Measurements from ENCODE around the gene GBP5.

DNA sequence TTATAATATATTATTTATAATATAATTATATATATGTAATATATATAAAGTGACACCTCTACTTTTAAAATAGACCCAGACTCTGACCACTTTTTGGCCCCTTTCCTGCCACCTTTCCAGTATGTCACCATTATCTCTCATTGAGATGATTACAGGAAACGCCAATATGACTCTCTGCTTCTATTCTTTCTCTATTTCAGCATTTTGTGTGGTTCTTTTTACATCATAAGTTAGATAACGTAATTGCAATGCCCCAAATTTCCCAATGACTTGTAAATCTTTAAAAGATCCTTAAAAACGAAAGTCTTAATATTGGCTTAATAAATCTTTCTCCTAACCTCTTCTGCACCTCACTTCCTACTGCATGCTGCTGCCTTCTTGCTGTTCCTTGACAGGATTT is 8.1 kb upstream of the GBP5 start:
- no peak for TF ChIP-seq HNF4G (IDR thresholded peaks at IDR 0.05)
- TF ChIP-seq, protein P1, sequence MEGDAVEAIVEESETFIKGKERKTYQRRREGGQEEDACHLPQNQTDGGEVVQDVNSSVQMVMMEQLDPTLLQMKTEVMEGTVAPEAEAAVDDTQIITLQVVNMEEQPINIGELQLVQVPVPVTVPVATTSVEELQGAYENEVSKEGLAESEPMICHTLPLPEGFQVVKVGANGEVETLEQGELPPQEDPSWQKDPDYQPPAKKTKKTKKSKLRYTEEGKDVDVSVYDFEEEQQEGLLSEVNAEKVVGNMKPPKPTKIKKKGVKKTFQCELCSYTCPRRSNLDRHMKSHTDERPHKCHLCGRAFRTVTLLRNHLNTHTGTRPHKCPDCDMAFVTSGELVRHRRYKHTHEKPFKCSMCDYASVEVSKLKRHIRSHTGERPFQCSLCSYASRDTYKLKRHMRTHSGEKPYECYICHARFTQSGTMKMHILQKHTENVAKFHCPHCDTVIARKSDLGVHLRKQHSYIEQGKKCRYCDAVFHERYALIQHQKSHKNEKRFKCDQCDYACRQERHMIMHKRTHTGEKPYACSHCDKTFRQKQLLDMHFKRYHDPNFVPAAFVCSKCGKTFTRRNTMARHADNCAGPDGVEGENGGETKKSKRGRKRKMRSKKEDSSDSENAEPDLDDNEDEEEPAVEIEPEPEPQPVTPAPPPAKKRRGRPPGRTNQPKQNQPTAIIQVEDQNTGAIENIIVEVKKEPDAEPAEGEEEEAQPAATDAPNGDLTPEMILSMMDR (IDR thresholded peaks at IDR 0.05; ENCODE audit: low read depth, low read length, missing input control), result no peak
